Activated CD8-positive, alpha-beta T cell treated with anti-CD3 and anti-CD28 coated beads for 36 hours (primary cell): ENCODE results near the gene EIF2S2. TPM values are rescaled to one million over a fixed set of nuclear protein-coding genes. Genes with fewer than 3 reads are reported as not detected.

Experiments
- ATAC-seq: fragments of 200-7000 bp; cut with Tn5 transposase; one replicate; pipeline ENCODE4 v1.10.0; 2021; ENCODE audit warnings: mild to moderate bottlenecking, moderate library complexity
- CTCF ChIA-PET: fragments of 350-600 bp; sonication (Branson Sonifier 250); formaldehyde crosslinking; loops from one replicate; lab custom pipeline; 2021; ENCODE audit warnings: antibody characterized with exemption; lab: Charles Lee
- POLR2A ChIA-PET: fragments of 350-600 bp; sonication (Branson Sonifier 250); formaldehyde crosslinking; loops from one replicate; lab custom pipeline; 2021; ENCODE audit warnings: antibody characterized with exemption; lab: Charles Lee
- DNase-seq: peaks from one replicate; pipeline ENCODE4 v3.0.0-alpha.2; 2020
- H3K27ac Mint-ChIP-seq: one replicate; pipeline ENCODE4 v1.8.0; 2021; ENCODE audit warnings: mild to moderate bottlenecking, mixed read lengths
- H3K27me3 Mint-ChIP-seq: one replicate; pipeline ENCODE4 v1.8.0; 2021; ENCODE audit warnings: mixed read lengths
- H3K36me3 Mint-ChIP-seq: one replicate; pipeline ENCODE4 v1.8.0; 2021; ENCODE audit warnings: low read depth, mixed read lengths
- H3K4me1 Mint-ChIP-seq: one replicate; pipeline ENCODE4 v1.8.0; 2021; ENCODE audit warnings: low read depth, mixed read lengths
- H3K4me3 Mint-ChIP-seq: one replicate; pipeline ENCODE4 v1.8.0; 2021; ENCODE audit warnings: mild to moderate bottlenecking, moderate library complexity, mixed read lengths
- H3K9me3 Mint-ChIP-seq: one replicate; pipeline ENCODE4 v1.8.0; 2021; ENCODE audit warnings: mixed read lengths
- CTCF ChIP-seq: fragments of 200-600 bp; IDR thresholded peaks from one replicate; pipeline ENCODE4 v1.8.0; 2022; ENCODE audit warnings: antibody characterized with exemption, mild to moderate bottlenecking
- intact Hi-C: fragments of 100-400 bp; cut with micrococcal nuclease; formaldehyde crosslinking; loops from one replicate; pipeline ENCODE4 v1.10.0; 2022
- total RNA-seq, 2 experiments: library from RNA; stranded (reverse); gene quantifications; one replicate each; pipeline ENCODE4 v1.2.3, GENCODE V29; 2021

The EIF2S2 gene
- total RNA-seq, 2 experiments from 2014 or later: 161 to 164 TPM

- no peak for TF ChIP-seq CTCF
- POLR2A ChIA-PET: interaction anchor here (0.6 to 1.0 kb wide), 2 partner anchors 8 to 49 kb away, joined by 3 to 4 read pairs; no protein-coding TSS in a partner anchor
- Mint-ChIP-seq H3K27me3 (no peaks in the 10 kb centered on the region), H3K9me3 (no peaks in the 10 kb centered on the region), H3K4me1 (peaks cover 71% of the 10 kb centered on the region), H3K36me3 (peaks cover 2% of the 10 kb centered on the region), H3K27ac (no peak overlapping the region), H3K4me3 (no peak overlapping the region)
- intact Hi-C loops: no loop called here
- ATAC-seq (no peak), DNase-seq (no peak)
- CTCF ChIA-PET: interaction anchor here (1.0 to 3.9 kb wide), 3 partner anchors 12 to 42 kb away, joined by 3 to 17 read pairs (median 5); no protein-coding TSS in a partner anchor
Observed at GRCh38 chr20:34055290-34055689, 56.8 kb downstream of the EIF2S2 start.

GRCh38 chr20:34052414-34052813, 59.6 kb downstream of the EIF2S2 start:
- intact Hi-C loops: no loop called here
- Mint-ChIP-seq H3K27ac (no peak overlapping the region), H3K36me3 (peaks cover 2% of the 10 kb centered on the region), H3K4me1 (peaks cover 69% of the 10 kb centered on the region), H3K4me3 (no peak overlapping the region), H3K9me3 (no peaks in the 10 kb centered on the region), H3K27me3 (no peaks in the 10 kb centered on the region)
- DNase-seq (no peak), ATAC-seq (no peak)
- no peak for TF ChIP-seq CTCF
- ChIA-PET CTCF (no interaction called here), POLR2A (no interaction called here)

GRCh38 chr20:34049897-34050695, 61.9 kb downstream of the EIF2S2 start:
- Mint-ChIP-seq H3K36me3 (peaks cover 2% of the 10 kb centered on the region), H3K9me3 (no peaks in the 10 kb centered on the region), H3K27ac (no peak overlapping the region), H3K27me3 (no peaks in the 10 kb centered on the region), H3K4me3 (no peak overlapping the region), H3K4me1 (peaks cover 66% of the 10 kb centered on the region)
- intact Hi-C loops: no loop called here
- ATAC-seq (no peak), DNase-seq (no peak)
- CTCF ChIA-PET: interaction anchor here (0.7 to 1.5 kb wide), 4 partner anchors 18 to 187 kb away, joined by 3 to 5 read pairs (median 4); no protein-coding TSS in a partner anchor
- no peak for TF ChIP-seq CTCF
- POLR2A ChIA-PET: no interaction called here

GRCh38 chr20:34049389-34049788, 62.7 kb downstream of the EIF2S2 start:
- H3K27ac Mint-ChIP-seq: no peak overlapping the region
- H3K9me3 Mint-ChIP-seq: no peaks in the 10 kb centered on the region
- no peak overlapping the region for H3K4me3 Mint-ChIP-seq
- H3K4me1 Mint-ChIP-seq: peaks cover 64% of the 10 kb centered on the region
- intact Hi-C loops: no loop called here
- H3K27me3 Mint-ChIP-seq: no peaks in the 10 kb centered on the region
- TF ChIP-seq CTCF: no peak
- ChIA-PET CTCF (interaction anchor here (0.7 to 1.5 kb wide), 3 partner anchors 19 to 116 kb away, joined by 3 to 5 read pairs (median 4); no protein-coding TSS in a partner anchor), POLR2A (no interaction called here)
- DNase-seq: no peak
- no peak for ATAC-seq
- peaks cover 2% of the 10 kb centered on the region for H3K36me3 Mint-ChIP-seq

- TF ChIP-seq CTCF: no peak
- Mint-ChIP-seq H3K9me3 (no peaks in the 10 kb centered on the region), H3K27ac (no peak overlapping the region), H3K36me3 (peaks cover 2% of the 10 kb centered on the region), H3K27me3 (no peaks in the 10 kb centered on the region), H3K4me3 (no peak overlapping the region), H3K4me1 (peaks cover 64% of the 10 kb centered on the region)
- ChIA-PET CTCF (interaction anchor here (1.1 to 2.1 kb wide), 3 partner anchors 21 to 32 kb away, joined by 3 to 8 read pairs (median 3); no protein-coding TSS in a partner anchor), POLR2A (interaction anchor here (0.7 to 1.3 kb wide), 2 partner anchors 12 to 61 kb away, joined by 3 read pairs; no protein-coding TSS in a partner anchor)
- intact Hi-C loops: no loop called here
- no peak for ATAC-seq
- DNase-seq: no peak
Observed at GRCh38 chr20:34047917-34048316, 64.1 kb downstream of the EIF2S2 start.
